Fibroblast of villous mesenchyme (primary cell): ENCODE results near the gene SPACDR. TPM values are rescaled to one million over a fixed set of nuclear protein-coding genes. Genes with fewer than 3 reads are reported as not detected.
A peak's percentile ranks its signal among the peaks of the same experiment; 100 is the strongest.
"Not testable (repeated sequence)": the region's sequence is repeated elsewhere in the genome, so short reads cannot be mapped to it uniquely, and the experiment has no call there.

Experiments
- DNase-seq: peaks from one replicate; pipeline ENCODE4 v3.0.0-alpha.2; 2010; ENCODE audit warnings: low read depth
- H3K4me3 ChIP-seq: 2 replicates; pipeline ENCODE4 v1.5.1; 2011; ENCODE audit warnings: low read depth, mild to moderate bottlenecking, low read length
- total RNA-seq: library from RNA; depleted of rRNA; stranded (reverse); fragments of >200 nt; gene quantifications from 2 replicates; pipeline ENCODE4 v1.2.3, GENCODE V29; 2012
- TF ChIP-seq, protein P1 (sequence below): IDR thresholded peaks from 2 replicates; pipeline ENCODE4 v1.5.1; 2012; ENCODE audit warnings: low read depth, mild to moderate bottlenecking, low read length; ENCODE audit not compliant: insufficient read depth

Gene SPACDR
- total RNA-seq, 1 donor: not detected

DNA sequence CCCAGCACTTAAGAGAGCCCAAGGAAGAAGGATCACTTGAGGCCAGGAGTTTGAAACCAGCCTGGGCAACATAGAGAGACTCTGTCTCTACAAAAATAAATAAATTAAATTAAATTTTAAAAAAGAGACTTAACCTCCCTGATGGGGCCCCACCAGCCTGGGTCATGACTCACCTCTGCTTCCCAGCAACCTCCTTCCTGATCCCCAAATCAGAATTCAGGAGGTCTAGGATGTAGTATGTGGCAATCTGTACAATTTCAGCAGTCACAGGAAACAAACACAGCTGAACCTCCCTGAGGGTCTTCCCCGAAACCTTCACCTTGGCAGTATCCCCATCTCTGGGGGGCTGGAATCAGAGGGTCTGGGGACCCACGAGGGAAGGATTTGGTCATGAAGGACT is 18.0 kb downstream of the SPACDR start:
- TF ChIP-seq, protein P1, sequence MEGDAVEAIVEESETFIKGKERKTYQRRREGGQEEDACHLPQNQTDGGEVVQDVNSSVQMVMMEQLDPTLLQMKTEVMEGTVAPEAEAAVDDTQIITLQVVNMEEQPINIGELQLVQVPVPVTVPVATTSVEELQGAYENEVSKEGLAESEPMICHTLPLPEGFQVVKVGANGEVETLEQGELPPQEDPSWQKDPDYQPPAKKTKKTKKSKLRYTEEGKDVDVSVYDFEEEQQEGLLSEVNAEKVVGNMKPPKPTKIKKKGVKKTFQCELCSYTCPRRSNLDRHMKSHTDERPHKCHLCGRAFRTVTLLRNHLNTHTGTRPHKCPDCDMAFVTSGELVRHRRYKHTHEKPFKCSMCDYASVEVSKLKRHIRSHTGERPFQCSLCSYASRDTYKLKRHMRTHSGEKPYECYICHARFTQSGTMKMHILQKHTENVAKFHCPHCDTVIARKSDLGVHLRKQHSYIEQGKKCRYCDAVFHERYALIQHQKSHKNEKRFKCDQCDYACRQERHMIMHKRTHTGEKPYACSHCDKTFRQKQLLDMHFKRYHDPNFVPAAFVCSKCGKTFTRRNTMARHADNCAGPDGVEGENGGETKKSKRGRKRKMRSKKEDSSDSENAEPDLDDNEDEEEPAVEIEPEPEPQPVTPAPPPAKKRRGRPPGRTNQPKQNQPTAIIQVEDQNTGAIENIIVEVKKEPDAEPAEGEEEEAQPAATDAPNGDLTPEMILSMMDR: no peak
- DNase-seq: peak; percentile 39

DNA sequence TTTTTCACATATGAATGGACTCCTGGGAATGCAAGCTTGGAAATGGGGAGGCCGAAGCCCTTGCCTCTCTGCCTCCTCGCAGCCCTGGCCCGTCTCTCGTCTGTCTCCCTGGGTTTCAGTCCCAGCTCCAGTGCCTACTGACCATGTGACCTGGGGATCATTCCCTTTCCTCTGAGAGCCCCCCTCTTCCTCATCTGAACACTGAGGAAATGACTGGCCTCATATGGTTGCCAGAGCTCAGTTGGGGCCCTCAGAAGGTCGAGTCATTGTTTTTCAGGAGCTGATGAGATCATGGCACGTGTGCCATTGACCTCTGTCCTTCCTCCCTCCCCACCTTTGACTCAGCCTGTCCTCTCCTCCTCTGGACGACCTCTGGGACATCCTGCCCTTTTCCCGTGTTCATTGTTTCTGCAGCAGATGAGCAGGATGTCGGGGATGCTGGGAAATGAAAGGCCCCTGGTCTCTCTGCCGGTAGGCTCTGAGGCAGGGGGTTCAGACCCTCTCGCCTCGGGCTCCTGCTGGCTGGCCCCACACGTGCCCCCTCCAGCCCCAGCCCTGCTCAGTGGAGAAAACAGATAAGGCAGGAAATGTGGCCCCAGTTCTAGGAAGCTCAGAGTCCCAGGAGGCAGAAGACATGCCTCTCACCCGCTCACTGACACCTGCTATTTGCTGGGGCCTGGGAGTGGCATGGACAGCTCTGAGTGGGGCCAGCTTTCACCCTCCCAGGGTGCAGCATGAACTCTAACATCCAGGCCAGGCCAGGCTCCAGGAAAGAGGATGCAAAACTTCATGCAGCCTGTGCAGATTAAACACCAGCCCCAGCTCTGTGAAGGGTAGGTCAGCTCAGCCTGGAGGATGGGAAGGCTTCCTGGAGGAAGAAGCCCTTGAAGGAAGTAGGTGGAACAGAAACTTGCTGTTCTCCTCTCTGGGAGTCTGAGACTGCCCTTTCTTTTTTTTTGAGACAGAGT is 19.5 kb downstream of the SPACDR start:
- peak; percentile 58 for DNase-seq
- TF ChIP-seq, protein P1: no peak
- H3K4me3 ChIP-seq: no peak overlapping the region

More for the DNA sequence above, 18.0 kb downstream of the SPACDR start:
- no peak overlapping the region for H3K4me3 ChIP-seq

DNA sequence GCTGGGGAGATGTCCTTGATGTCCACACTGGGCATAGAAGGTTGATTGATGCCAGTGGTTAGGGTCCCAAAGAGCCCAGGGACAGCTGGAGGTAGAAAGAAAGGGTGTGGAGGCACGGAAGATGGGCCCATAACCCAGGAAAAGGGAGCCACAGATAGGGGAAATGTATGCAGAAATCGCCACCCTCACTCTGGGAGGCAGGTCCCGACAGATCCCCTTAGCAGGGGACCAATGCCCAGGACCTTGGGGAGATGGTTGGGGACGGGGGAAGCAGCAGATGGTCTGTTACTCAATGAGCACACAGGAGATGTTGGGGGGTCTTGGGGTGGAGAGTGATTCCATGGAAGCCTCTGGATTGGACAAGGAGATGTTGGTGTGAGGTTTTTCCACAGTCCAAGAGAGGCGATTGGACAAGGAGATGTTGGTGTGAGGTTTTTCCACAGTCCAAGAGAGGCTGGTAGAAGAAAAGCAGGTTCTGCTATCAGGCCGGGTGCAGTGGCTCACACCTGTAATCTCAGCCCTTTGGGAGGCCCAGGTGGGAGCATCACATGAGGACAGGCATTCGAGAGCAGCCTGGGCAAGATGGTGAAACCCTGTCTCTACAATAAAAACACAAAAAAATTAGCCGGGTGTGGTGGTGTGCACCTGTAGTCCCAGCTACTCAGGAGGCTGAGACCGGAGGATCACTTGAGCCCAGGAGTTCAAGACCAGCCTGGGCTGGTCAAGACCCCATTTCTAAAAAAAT is 20.8 kb downstream of the SPACDR start:
- TF ChIP-seq, protein P1: no peak
- no peak for DNase-seq
- no peak overlapping the region for H3K4me3 ChIP-seq

DNA sequence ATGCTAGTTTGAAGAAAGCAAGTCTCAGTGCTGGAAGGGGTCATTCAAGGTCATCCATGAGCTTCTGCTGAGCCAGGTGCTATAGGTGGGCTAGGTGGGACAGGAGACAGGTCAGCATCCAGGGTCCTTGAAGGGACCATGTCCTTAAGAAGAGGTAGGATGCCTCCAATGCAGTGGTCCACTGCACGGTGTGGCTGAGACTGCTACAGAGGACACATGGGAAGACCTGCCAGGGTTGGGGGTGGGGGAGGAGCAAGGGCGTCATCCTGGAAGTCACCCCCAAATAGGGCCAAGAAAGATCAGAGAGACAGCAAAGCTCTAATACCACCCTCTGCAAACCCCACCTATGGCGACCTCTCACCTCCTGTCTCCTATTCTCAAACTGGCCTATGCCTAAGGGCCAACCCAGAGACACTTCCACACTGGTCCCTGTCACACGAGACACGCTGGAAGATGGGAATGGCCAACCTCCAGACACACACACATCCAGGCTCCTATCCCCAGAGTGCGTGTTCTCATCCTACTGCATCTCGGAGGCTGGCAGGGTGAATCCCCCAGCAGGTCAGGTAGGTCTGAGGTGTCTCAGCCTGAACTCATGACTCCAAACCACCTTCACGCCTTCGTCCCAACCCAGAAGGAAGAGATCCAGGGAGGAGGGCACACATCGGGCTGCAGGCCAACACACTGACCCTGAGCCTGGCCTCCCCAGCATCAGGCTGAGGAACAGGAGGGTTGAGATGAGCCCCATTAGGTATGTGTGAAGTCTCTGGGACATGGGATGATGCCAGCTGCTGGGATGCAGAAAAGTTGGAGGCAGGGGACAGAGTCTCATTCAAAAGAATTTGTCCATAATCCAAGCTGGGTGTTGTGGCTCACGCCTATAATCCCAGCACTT is 22.2 kb downstream of the SPACDR start:
- TF ChIP-seq, protein P1: no peak
- no peak overlapping the region for H3K4me3 ChIP-seq
- DNase-seq: no peak

DNA sequence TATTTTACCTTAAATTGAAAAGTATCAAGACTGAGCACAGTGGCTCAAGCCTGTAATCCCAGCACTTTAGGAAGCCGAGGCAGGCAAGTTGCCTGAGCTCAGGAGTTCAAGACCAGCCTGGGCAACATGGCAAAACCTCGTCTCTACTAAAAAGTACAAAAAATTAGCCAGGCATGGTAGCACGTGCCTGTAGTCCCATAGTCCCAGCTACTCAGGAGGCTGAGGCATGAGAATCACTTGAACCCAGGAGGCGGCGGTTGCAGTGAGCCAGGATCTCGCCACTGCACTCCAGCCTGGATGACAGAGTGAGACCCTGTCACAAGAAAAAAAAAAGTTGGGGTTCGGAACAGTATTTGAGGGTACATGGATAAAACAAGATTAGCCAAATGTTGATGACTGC is 24.8 kb downstream of the SPACDR start:
- H3K4me3 ChIP-seq, DNase-seq: not testable (repeated sequence)

DNA sequence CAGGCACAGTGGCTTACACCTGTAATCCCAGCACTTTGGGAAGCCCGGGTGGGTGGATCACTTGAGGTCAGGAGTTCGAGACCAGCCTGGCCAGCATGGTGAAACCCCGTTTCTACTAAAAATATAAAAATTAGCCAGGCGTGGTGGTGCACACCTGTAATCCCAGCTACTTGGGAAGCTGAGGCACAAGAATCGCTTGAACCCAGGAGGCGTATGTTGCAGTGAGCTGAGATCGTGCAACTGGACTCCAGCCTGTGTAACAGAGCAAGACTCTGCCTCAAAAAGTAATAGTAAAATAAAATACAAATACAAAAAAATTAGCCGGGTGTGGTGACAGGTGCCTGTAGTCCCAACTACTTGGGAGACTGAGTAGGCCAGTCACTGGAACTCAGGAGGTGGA is 25.3 kb downstream of the SPACDR start:
- H3K4me3 ChIP-seq, DNase-seq: not testable (repeated sequence)

DNA sequence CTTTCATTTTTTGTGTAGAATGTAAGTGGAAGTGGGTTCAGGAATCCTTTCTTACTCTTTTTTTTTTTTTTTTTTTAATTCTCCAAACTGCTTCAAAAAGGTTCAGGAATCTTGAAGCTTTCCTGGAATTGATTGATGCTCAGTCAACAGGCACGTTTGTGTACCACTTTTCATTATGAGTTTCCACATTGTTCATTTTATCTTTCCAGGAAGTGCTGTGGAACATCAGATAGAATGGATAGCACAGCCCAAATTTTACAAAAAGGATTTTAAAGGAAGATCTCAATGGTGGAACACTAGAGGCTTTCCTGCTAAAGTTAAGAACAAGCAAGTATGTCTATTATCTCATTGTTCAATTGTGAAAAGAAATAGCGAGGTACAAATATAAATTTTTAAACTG is 25.9 kb downstream of the SPACDR start:
- TF ChIP-seq, protein P1: no peak
- no peak overlapping the region for H3K4me3 ChIP-seq
- DNase-seq: no peak
